Astrocyte (in vitro differentiated cells and primary cell): Measurements from ENCODE around the gene MRPL27. TPM values are rescaled to one million over a fixed set of nuclear protein-coding genes. Genes with fewer than 3 reads are reported as not detected.
A peak's percentile ranks its signal among the peaks of the same experiment; 100 is the strongest.
"Not testable (repeated sequence)": the region's sequence is repeated elsewhere in the genome, so short reads cannot be mapped to it uniquely, and the experiment has no call there.

Experiments
- DNase-seq: peaks from one replicate; pipeline ENCODE4 v3.0.0-alpha.2; 2010; ENCODE audit warnings: low read depth
- FAIRE-seq: peaks from 2 replicates; lab custom pipeline; 2011; peaks lifted over from hg19 to GRCh38; lab: Jason Lieb, UNC
- H2AFZ ChIP-seq: 2 replicates; pipeline ENCODE4 v1.6.0; 2012; ENCODE audit warnings: low read depth, low read length, inconsistent platforms
- H3K27ac ChIP-seq: 2 replicates; pipeline ENCODE4 v1.5.1; 2011; ENCODE audit warnings: low read depth, low read length, inconsistent platforms
- H3K27me3 ChIP-seq: 2 replicates; pipeline ENCODE4 v1.6.0; 2011; ENCODE audit warnings: low read length, inconsistent platforms; ENCODE audit not compliant: insufficient read depth
- H3K36me3 ChIP-seq: 2 replicates; pipeline ENCODE4 v1.5.1; 2011; ENCODE audit warnings: low read length, inconsistent platforms; ENCODE audit not compliant: insufficient read depth
- H3K4me1 ChIP-seq: 2 replicates; pipeline ENCODE4 v1.5.1; 2011; ENCODE audit warnings: low read length, inconsistent platforms; ENCODE audit not compliant: insufficient read depth
- H3K4me2 ChIP-seq: 2 replicates; pipeline ENCODE4 v1.6.0; 2012; ENCODE audit warnings: low read length, inconsistent platforms
- H3K4me3 ChIP-seq: 2 replicates; pipeline ENCODE4 v1.5.1; 2011; ENCODE audit warnings: low read depth, mild to moderate bottlenecking, low read length, inconsistent platforms; ENCODE audit not compliant: insufficient read depth
- H3K79me2 ChIP-seq: 2 replicates; pipeline ENCODE4 v1.6.0; 2012; ENCODE audit warnings: mild to moderate bottlenecking, low read length, inconsistent platforms; ENCODE audit not compliant: insufficient read depth
- H3K9ac ChIP-seq: 2 replicates; pipeline ENCODE4 v1.6.0; 2012; ENCODE audit warnings: mild to moderate bottlenecking, low read length, inconsistent platforms
- H3K9me3 ChIP-seq: 2 replicates; pipeline ENCODE4 v1.5.1; 2012; ENCODE audit warnings: low read depth, mild to moderate bottlenecking, low read length, inconsistent platforms; ENCODE audit not compliant: insufficient read depth
- H4K20me1 ChIP-seq: 2 replicates; pipeline ENCODE4 v1.6.0; 2012; ENCODE audit warnings: low read length, inconsistent platforms; ENCODE audit not compliant: insufficient read depth
- H3K27ac Mint-ChIP-seq: one replicate; pipeline ENCODE4 v1.8.0; 2021; ENCODE audit warnings: mild to moderate bottlenecking, mixed read lengths; ENCODE audit not compliant: unreplicated experiment
- H3K27me3 Mint-ChIP-seq: one replicate; pipeline ENCODE4 v1.8.0; 2021; ENCODE audit warnings: low read depth, mixed read lengths; ENCODE audit not compliant: unreplicated experiment
- H3K36me3 Mint-ChIP-seq: one replicate; pipeline ENCODE4 v1.8.0; 2021; ENCODE audit warnings: low read depth, mixed read lengths; ENCODE audit not compliant: unreplicated experiment
- H3K4me1 Mint-ChIP-seq: one replicate; pipeline ENCODE4 v1.8.0; 2021; ENCODE audit warnings: low read depth, mixed read lengths; ENCODE audit not compliant: unreplicated experiment
- H3K4me3 Mint-ChIP-seq: one replicate; pipeline ENCODE4 v1.8.0; 2021; ENCODE audit warnings: mild to moderate bottlenecking, moderate library complexity, mixed read lengths; ENCODE audit not compliant: unreplicated experiment
- H3K9me3 Mint-ChIP-seq: one replicate; pipeline ENCODE4 v1.8.0; 2021; ENCODE audit warnings: mild to moderate bottlenecking, mixed read lengths; ENCODE audit not compliant: unreplicated experiment
- CTCF ChIP-seq: IDR thresholded peaks from 2 replicates; pipeline ENCODE4 v1.5.1; 2011; ENCODE audit warnings: low read depth, mild to moderate bottlenecking, inconsistent platforms, low read length, moderate library complexity; ENCODE audit not compliant: insufficient read depth
- EZH2 ChIP-seq: IDR thresholded peaks from 2 replicates; pipeline ENCODE4 v1.6.1; 2012; ENCODE audit warnings: mild to moderate bottlenecking, low read length, inconsistent platforms; ENCODE audit not compliant: insufficient read depth
- total RNA-seq: library from RNA; stranded (reverse); gene quantifications from 2 replicates; pipeline ENCODE4 v1.2.1, GENCODE V29; 2021

MRPL27 gene
- total RNA-seq, 1 donor from 2014 or later: 57.3 TPM

- TF ChIP-seq CTCF (no peak), EZH2 (no peak)
- no peak overlapping the region for H3K27ac ChIP-seq
- Mint-ChIP-seq H3K4me3 (no peak overlapping the region), H3K9me3 (peaks cover 5% of the 10 kb centered on the region), H3K27ac (no peak overlapping the region), H3K27me3 (no peaks in the 10 kb centered on the region), H3K4me1 (peaks cover 17% of the 10 kb centered on the region), H3K36me3 (peaks cover 2% of the 10 kb centered on the region)
- FAIRE-seq: no peak
- peak overlapping the region; percentile 8 for H3K4me3 ChIP-seq
- peak overlapping the region; percentile 13 for H2AFZ ChIP-seq
- H3K27me3 ChIP-seq: no peaks in the 10 kb centered on the region
- H3K36me3 ChIP-seq: no peaks in the 10 kb centered on the region
- peaks cover 21% of the 10 kb centered on the region for H3K4me1 ChIP-seq
- H3K9me3 ChIP-seq: no peaks in the 10 kb centered on the region
- H3K79me2 ChIP-seq: no peaks in the 10 kb centered on the region
- H3K9ac ChIP-seq: peak overlapping the region; percentile 14
- H4K20me1 ChIP-seq: no peaks in the 10 kb centered on the region
- peak overlapping the region; percentile 66 for H3K4me2 ChIP-seq
- no peak for DNase-seq
These were observed 48.5 kb upstream of the MRPL27 start for GRCh38 chr17:50421308-50422051.

GRCh38 chr17:50420419-50421112, 47.6 kb upstream of the MRPL27 start:
- Mint-ChIP-seq H3K4me1 (peaks cover 17% of the 10 kb centered on the region), H3K4me3 (no peak overlapping the region), H3K36me3 (peaks cover 2% of the 10 kb centered on the region), H3K27ac (no peak overlapping the region), H3K9me3 (peaks cover 5% of the 10 kb centered on the region), H3K27me3 (no peaks in the 10 kb centered on the region)
- peaks cover 18% of the 10 kb centered on the region for H3K4me1 ChIP-seq
- no peaks in the 10 kb centered on the region for H4K20me1 ChIP-seq
- FAIRE-seq (no peak), DNase-seq (no peak)
- no peaks in the 10 kb centered on the region for H3K36me3 ChIP-seq
- TF ChIP-seq CTCF: no peak
- TF ChIP-seq EZH2: no peak
- no peak overlapping the region for H3K9ac ChIP-seq
- H3K27me3 ChIP-seq: no peaks in the 10 kb centered on the region
- no peaks in the 10 kb centered on the region for H3K9me3 ChIP-seq
- H3K4me2 ChIP-seq: no peak overlapping the region
- no peak overlapping the region for H3K4me3 ChIP-seq
- H3K27ac ChIP-seq: no peak overlapping the region
- no peaks in the 10 kb centered on the region for H3K79me2 ChIP-seq
- H2AFZ ChIP-seq: no peak overlapping the region

GRCh38 chr17:50419577-50419976, 46.6 kb upstream of the MRPL27 start:
- not testable (repeated sequence) for FAIRE-seq, H3K4me3 ChIP-seq, DNase-seq

More at GRCh38 chr17:50419577-50419976, 46.6 kb upstream of the MRPL27 start:
- not testable (repeated sequence) for H3K27ac Mint-ChIP-seq, H3K4me2 ChIP-seq, H3K27ac ChIP-seq, H3K36me3 ChIP-seq, H2AFZ ChIP-seq, H4K20me1 ChIP-seq, H3K79me2 ChIP-seq, H3K9me3 Mint-ChIP-seq, H3K9ac ChIP-seq, H3K9me3 ChIP-seq, H3K27me3 Mint-ChIP-seq, H3K36me3 Mint-ChIP-seq, H3K27me3 ChIP-seq, H3K4me3 Mint-ChIP-seq
- H3K4me1 ChIP-seq: peaks cover 12% of the 10 kb centered on the region
- H3K4me1 Mint-ChIP-seq: peaks cover 13% of the 10 kb centered on the region
